GM13977 (cell line): ENCODE measurements around the gene JMJD6.

Experiments used
- DNase-seq: peaks from one replicate; pipeline ENCODE4 v3.0.0; 2012; ENCODE audit warnings: low spot score
- CTCF ChIP-seq: IDR thresholded peaks from 2 replicates; pipeline ENCODE4 v1.5.1; 2012; ENCODE audit warnings: mild to moderate bottlenecking, control low read depth; ENCODE audit not compliant: insufficient read depth; ENCODE audit errors: extremely low read depth, missing control alignments
- in situ Hi-C: fragments of 300-500 bp; cut with MboI; formaldehyde crosslinking; loops from one replicate; pipeline ENCODE4 v1.12.0; 2022; ENCODE audit warnings: low sequenced_read_pairs, low pct_unique_long_range_greater_than_20kb, mixed read lengths, inconsistent platforms; ENCODE audit not compliant: unreplicated experiment

The JMJD6 gene

GRCh38 chr17:76674600-76674999 lies 51.8 kb downstream of the JMJD6 start:
- no peak for DNase-seq
- in situ Hi-C loops, result no loop called here
- no peak for TF ChIP-seq CTCF

GRCh38 chr17:76673729-76674128 lies 52.7 kb downstream of the JMJD6 start:
- no peak for TF ChIP-seq CTCF
- in situ Hi-C loops, result no loop called here
- DNase-seq, result no peak

GRCh38 chr17:76672892-76673291 lies 53.5 kb downstream of the JMJD6 start:
- no peak for TF ChIP-seq CTCF
- in situ Hi-C loops, result no loop called here
- no peak for DNase-seq

GRCh38 chr17:76672270-76672851 lies 54.0 kb downstream of the JMJD6 start:
- in situ Hi-C loops, result no loop called here
- DNase-seq, result no peak
- TF ChIP-seq CTCF, result no peak

- DNase-seq, result no peak
- no peak for TF ChIP-seq CTCF
Measured at GRCh38 chr17:76671912-76672262, 54.5 kb downstream of the JMJD6 start.

GRCh38 chr17:76671123-76671911 lies 55.1 kb downstream of the JMJD6 start:
- no peak for TF ChIP-seq CTCF
- DNase-seq, result peak; percentile 98
- in situ Hi-C loops, result no loop called here

More at GRCh38 chr17:76671912-76672262, 54.5 kb downstream of the JMJD6 start:
- in situ Hi-C loops, result no loop called here
